ENCODE data around the gene INTS7.

The INTS7 gene

GRCh38 chr1:211903490-211904245, 131.7 kb downstream of the INTS7 start:
- H3K4me3 ChIP-seq (ENCODE audit: low read depth, low read length) = no peak overlapping the region
- TF ChIP-seq CTCF (IDR thresholded peaks at IDR 0.05; ENCODE audit: borderline replicate concordance, insufficient read depth, low read depth, low read length) = no peak

- TF ChIP-seq CTCF (IDR thresholded peaks at IDR 0.05; ENCODE audit: borderline replicate concordance, insufficient read depth, low read depth, low read length) = no peak
- no peak overlapping the region for H3K4me3 ChIP-seq (ENCODE audit: low read depth, low read length)
Measured at GRCh38 chr1:211902624-211903291, 132.6 kb downstream of the INTS7 start.

- TF ChIP-seq CTCF (IDR thresholded peaks at IDR 0.05; ENCODE audit: borderline replicate concordance, insufficient read depth, low read depth, low read length) = no peak
- no peak overlapping the region for H3K4me3 ChIP-seq (ENCODE audit: low read depth, low read length)
Measured at GRCh38 chr1:211901945-211902344, 133.4 kb downstream of the INTS7 start.

GRCh38 chr1:211900441-211900840, 134.9 kb downstream of the INTS7 start:
- TF ChIP-seq CTCF (IDR thresholded peaks at IDR 0.05; ENCODE audit: borderline replicate concordance, insufficient read depth, low read depth, low read length) = no peak
- no peak overlapping the region for H3K4me3 ChIP-seq (ENCODE audit: low read depth, low read length)

GRCh38 chr1:211896958-211897357, 138.4 kb downstream of the INTS7 start:
- no peak for TF ChIP-seq CTCF (IDR thresholded peaks at IDR 0.05; ENCODE audit: borderline replicate concordance, insufficient read depth, low read depth, low read length)

GRCh38 chr1:211895126-211895759, 140.1 kb downstream of the INTS7 start:
- no peak overlapping the region for H3K4me3 ChIP-seq (ENCODE audit: low read depth, low read length)
- no peak for TF ChIP-seq CTCF (IDR thresholded peaks at IDR 0.05; ENCODE audit: borderline replicate concordance, insufficient read depth, low read depth, low read length)

More at GRCh38 chr1:211896958-211897357, 138.4 kb downstream of the INTS7 start:
- no peak overlapping the region for H3K4me3 ChIP-seq (ENCODE audit: low read depth, low read length)
